ENCODE results near the gene KATNB1. TPM values are rescaled to one million over a fixed set of nuclear protein-coding genes. Genes with fewer than 3 reads are reported as not detected.

KATNB1 gene
- total and polyA plus RNA-seq, 4 experiments from 2014 or later: 23.6 to 26.1 (median 25.5) TPM

DNA sequence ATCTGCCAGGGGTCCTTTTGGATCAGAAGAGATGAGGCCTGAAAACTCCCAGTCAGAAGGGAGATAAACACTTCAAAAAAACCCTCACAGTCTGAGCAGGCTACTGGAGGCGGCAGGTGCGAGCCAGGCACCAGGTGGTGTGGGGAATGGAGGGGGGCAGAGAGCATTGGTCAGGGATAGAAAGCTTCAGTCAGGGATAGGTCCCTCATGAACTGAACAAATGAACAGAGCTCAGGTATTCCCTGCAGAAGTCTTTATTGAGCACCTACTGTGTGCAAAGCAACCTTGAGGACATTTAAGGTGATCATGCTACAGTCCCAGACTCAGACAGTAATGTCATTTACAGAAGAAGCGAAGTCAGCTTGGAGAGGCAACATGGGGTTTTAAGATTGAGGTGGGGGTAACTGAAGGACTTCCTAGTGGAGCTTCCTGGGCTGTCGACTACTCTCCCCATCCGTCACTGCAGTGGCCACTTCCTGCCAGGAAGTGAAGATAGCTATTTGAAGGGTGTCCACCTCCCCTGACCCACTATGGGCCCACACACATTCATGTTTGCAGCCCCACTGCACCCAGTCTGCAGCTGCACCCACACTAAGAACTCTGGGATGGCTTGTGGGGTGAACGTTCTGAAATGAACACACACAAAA lies 63.5 kb downstream of the KATNB1 start:
- ChIA-PET POLR2A (ENCODE audit: partially characterized antibody) (interaction anchor here (1.4 to 2.1 kb wide), 2 partner anchors 11 to 63 kb away, joined by 4 to 10 read pairs; no protein-coding TSS in a partner anchor), CTCF (ENCODE audit: partially characterized antibody) (interaction anchor here (1.0 to 1.9 kb wide), 4 partner anchors 9 to 100 kb away, joined by 3 to 6 read pairs (median 4); no protein-coding TSS in a partner anchor)
- intact Hi-C loops (cut with micrococcal nuclease): loop anchor here (5.0 kb wide), 1 partner anchor 203 kb away; the partner anchor contains the start of genes USB1 and ZNF319
- Histone ChIP-seq H3K27me3 (ENCODE audit: insufficient read depth, low read length) (no peaks in the 10 kb centered on the region), H3K36me3 (ENCODE audit: insufficient read depth, low read length) (no peaks in the 10 kb centered on the region), H3K9me3 (ENCODE audit: control insufficient read depth in 1 of 2, low read length in 2 of 2) (no peaks in the 10 kb centered on the region), H3K27ac (ENCODE audit: low read depth, low read length) (no peak overlapping the region), H3K4me3 (ENCODE audit: low read length in 2 of 2) (no peak overlapping the region), H3K4me1 (ENCODE audit: insufficient read depth, low read length) (peaks cover 34% of the 10 kb centered on the region)
- Mint-ChIP-seq H3K27me3 (peaks cover 5 to 6% of the 10 kb centered on the region in 2 donors), H3K9me3 (no peaks in the 10 kb centered on the region), H3K27ac (peak overlapping the region in 3 of 7 donors; percentile 10 to 82 (median 79)), H3K36me3 (no peaks in the 10 kb centered on the region), H3K4me3 (peak overlapping the region in 2 of 8 donors; percentile 34 to 61), H3K4me1 (peaks cover 22 to 42% (median 26%) of the 10 kb centered on the region in 4 donors)
- no peak for DNase-seq

DNA sequence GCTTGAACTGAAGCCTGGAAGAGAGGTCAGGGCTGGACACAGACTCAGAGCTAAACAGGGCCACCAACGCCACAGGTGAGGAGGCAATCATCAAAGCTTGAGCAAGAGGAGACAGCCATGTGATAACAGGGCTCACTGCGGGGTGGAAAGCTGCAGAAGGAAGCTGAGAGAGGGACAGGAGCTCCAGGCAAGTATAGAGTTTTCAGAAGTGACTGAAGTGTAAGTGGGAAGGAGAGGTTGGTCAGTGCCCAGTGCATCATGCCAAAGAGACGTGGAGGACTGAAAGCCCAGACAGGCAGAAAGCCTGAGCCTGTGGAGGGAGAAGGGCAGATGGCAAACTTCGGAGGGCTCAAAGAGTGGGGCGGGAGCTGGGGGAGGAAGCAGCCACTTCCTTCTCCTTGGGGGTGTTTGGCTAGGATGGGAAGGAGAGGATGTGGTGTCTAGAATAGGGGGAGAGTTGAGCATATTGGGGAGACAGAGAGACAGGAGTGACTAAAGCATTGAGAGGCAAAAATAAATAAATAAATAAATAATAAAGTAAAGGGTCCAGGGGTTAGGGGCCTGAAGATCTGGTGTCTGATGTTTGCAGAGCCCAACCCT lies 64.1 kb downstream of the KATNB1 start:
- CTCF ChIA-PET (ENCODE audit: partially characterized antibody): interaction anchor here (0.7 to 1.9 kb wide), 4 partner anchors 9 to 99 kb away, joined by 3 to 6 read pairs (median 4); no protein-coding TSS in a partner anchor
- H3K4me3 Mint-ChIP-seq: peak overlapping the region in 4 of 8 donors; percentile 12 to 61 (median 34)
- POLR2A ChIA-PET (ENCODE audit: partially characterized antibody): interaction anchor here (1.4 to 2.1 kb wide), 2 partner anchors 10 to 63 kb away, joined by 4 to 10 read pairs; no protein-coding TSS in a partner anchor
- Histone ChIP-seq H3K27ac (ENCODE audit: low read depth, low read length) (no peak overlapping the region), H3K36me3 (ENCODE audit: insufficient read depth, low read length) (no peaks in the 10 kb centered on the region), H3K4me3 (ENCODE audit: low read length in 2 of 2) (no peak overlapping the region), H3K27me3 (ENCODE audit: insufficient read depth, low read length) (no peaks in the 10 kb centered on the region), H3K4me1 (ENCODE audit: insufficient read depth, low read length) (peaks cover 34% of the 10 kb centered on the region), H3K9me3 (ENCODE audit: control insufficient read depth in 1 of 2, low read length in 2 of 2) (no peaks in the 10 kb centered on the region)
- H3K4me1 Mint-ChIP-seq: peaks cover 22 to 42% (median 26%) of the 10 kb centered on the region in 4 donors
- intact Hi-C loops (cut with micrococcal nuclease): loop anchor here (5.0 kb wide), 1 partner anchor 203 kb away; the partner anchor contains the start of genes USB1 and ZNF319
- H3K9me3 Mint-ChIP-seq: no peaks in the 10 kb centered on the region
- H3K27me3 Mint-ChIP-seq: peaks cover 5 to 6% of the 10 kb centered on the region in 2 donors
- no peaks in the 10 kb centered on the region for H3K36me3 Mint-ChIP-seq
- peak overlapping the region in 5 of 7 donors; percentile 10 to 88 (median 48) for H3K27ac Mint-ChIP-seq
- DNase-seq: no peak

DNA sequence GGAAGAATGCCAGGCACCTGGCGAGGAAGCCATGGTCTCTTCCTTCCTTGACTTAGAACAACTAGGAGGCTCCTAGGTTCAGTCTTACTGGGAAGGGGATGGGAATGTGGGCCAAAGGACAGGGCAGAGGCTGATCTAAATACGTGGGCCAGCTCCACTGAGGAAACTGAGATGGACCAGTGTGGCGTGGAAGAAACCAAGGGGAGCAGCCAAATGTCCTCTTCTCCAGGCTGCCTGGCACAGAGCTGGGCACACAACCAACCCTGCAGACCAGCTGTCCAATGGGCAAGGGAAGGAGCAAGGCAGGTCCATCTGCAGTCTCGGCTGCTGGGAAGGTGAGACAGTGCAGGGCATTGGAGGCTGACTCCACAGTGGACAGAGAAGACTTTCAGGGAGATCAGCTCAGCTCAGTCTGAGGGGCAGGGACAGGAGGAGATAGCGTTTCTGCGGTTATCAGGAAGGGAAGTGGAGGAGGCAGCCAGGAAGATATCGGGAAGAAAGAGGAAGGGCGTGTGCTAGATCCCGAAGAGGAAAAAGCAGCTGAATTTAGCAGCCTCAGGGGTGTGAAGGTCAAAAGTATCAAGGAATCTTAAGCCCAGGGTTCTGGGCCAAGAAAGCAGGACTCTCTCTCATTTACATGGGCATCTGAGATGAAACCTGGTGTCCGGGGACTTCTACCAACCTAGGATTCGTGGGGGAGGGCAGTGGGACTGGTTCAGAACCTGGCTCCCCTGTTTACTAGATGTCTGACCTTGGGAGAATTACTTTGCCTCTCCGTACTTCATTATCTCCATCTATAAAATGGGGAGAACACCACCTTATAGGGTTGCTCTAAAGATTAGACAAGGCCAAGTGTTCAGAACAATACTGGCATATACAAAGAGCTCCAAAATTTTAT lies 64.9 kb downstream of the KATNB1 start:
- Histone ChIP-seq H3K4me3 (ENCODE audit: low read length in 2 of 2) (no peak overlapping the region), H3K27me3 (ENCODE audit: insufficient read depth, low read length) (no peaks in the 10 kb centered on the region), H3K36me3 (ENCODE audit: insufficient read depth, low read length) (no peaks in the 10 kb centered on the region), H3K27ac (ENCODE audit: low read depth, low read length) (no peak overlapping the region), H3K9me3 (ENCODE audit: control insufficient read depth in 1 of 2, low read length in 2 of 2) (no peaks in the 10 kb centered on the region), H3K4me1 (ENCODE audit: insufficient read depth, low read length) (peaks cover 34% of the 10 kb centered on the region)
- Mint-ChIP-seq H3K27me3 (peaks cover 5 to 6% of the 10 kb centered on the region in 2 donors), H3K36me3 (no peaks in the 10 kb centered on the region), H3K9me3 (no peaks in the 10 kb centered on the region), H3K4me1 (peaks cover 22 to 42% (median 26%) of the 10 kb centered on the region in 4 donors), H3K27ac (peak overlapping the region in 6 of 7 donors; percentile 18 to 62 (median 38)), H3K4me3 (peak overlapping the region in 6 of 8 donors; percentile 2 to 55 (median 21))
- intact Hi-C loops (cut with micrococcal nuclease): no loop called here
- CTCF ChIA-PET (ENCODE audit: partially characterized antibody): interaction anchor here (0.7 to 1.9 kb wide), 5 partner anchors 8 to 63 kb away, joined by 3 to 6 read pairs (median 3); no protein-coding TSS in a partner anchor
- POLR2A ChIA-PET (ENCODE audit: partially characterized antibody): interaction anchor here (1.4 to 2.1 kb wide), 2 partner anchors 10 to 64 kb away, joined by 4 to 10 read pairs; no protein-coding TSS in a partner anchor
- no peak for DNase-seq

DNA sequence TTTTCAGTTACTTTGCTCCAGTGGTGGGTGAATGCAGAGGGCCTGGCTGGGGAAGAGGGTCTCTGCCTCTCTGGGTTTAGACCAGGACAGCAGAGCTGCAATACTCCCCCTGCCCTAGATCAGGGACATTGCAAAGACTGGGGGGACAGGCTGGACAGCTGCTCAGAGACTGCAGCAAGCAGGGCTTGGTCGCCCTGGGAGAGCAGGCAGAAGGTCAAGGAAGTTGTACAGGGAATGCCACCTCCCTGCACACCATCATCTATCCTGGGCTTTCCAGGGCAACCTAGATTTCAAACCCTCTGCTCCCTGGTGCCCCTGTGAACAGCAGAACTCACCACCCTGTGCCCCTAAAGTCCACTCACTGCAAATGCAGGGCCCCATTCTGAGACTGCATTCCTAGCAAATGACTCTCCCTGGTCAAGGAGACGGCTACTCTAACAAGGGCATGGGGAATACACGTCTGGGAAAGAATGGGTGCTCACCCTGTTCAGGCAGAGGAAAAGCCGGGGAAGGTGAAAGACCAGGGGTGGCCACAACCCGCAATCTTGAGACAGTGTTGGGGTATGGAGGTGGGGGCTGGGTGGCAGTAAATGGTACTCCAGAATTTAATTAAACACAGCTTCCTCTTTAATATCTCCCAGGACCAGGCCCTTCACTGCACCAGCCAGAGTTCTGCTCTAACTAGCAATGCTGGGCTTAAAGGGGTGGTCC lies 65.7 kb downstream of the KATNB1 start:
- no peak overlapping the region for H3K27ac ChIP-seq (ENCODE audit: low read depth, low read length)
- H3K4me1 Mint-ChIP-seq: peaks cover 22 to 42% (median 26%) of the 10 kb centered on the region in 4 donors
- H3K27me3 ChIP-seq (ENCODE audit: insufficient read depth, low read length): no peaks in the 10 kb centered on the region
- peak overlapping the region in 4 of 7 donors; percentile 18 to 53 (median 26) for H3K27ac Mint-ChIP-seq
- H3K36me3 ChIP-seq (ENCODE audit: insufficient read depth, low read length): no peaks in the 10 kb centered on the region
- H3K9me3 Mint-ChIP-seq: no peaks in the 10 kb centered on the region
- H3K4me3 ChIP-seq (ENCODE audit: low read length in 2 of 2): no peak overlapping the region
- H3K36me3 Mint-ChIP-seq: no peaks in the 10 kb centered on the region
- peaks cover 5 to 8% of the 10 kb centered on the region in 2 donors for H3K27me3 Mint-ChIP-seq
- H3K4me1 ChIP-seq (ENCODE audit: insufficient read depth, low read length): peaks cover 34% of the 10 kb centered on the region
- ChIA-PET POLR2A (ENCODE audit: partially characterized antibody) (interaction anchor here (1.3 to 2.1 kb wide), 2 partner anchors 9 kb away, joined by 6 to 10 read pairs; no protein-coding TSS in a partner anchor), CTCF (ENCODE audit: partially characterized antibody) (interaction anchor here (1.0 to 1.1 kb wide), 2 partner anchors 9 to 44 kb away, joined by 3 read pairs; no protein-coding TSS in a partner anchor)
- peak overlapping the region in 7 of 8 donors; percentile 33 to 52 (median 44) for H3K4me3 Mint-ChIP-seq
- DNase-seq: no peak
- intact Hi-C loops (cut with micrococcal nuclease): no loop called here
- no peaks in the 10 kb centered on the region for H3K9me3 ChIP-seq (ENCODE audit: control insufficient read depth in 1 of 2, low read length in 2 of 2)

DNA sequence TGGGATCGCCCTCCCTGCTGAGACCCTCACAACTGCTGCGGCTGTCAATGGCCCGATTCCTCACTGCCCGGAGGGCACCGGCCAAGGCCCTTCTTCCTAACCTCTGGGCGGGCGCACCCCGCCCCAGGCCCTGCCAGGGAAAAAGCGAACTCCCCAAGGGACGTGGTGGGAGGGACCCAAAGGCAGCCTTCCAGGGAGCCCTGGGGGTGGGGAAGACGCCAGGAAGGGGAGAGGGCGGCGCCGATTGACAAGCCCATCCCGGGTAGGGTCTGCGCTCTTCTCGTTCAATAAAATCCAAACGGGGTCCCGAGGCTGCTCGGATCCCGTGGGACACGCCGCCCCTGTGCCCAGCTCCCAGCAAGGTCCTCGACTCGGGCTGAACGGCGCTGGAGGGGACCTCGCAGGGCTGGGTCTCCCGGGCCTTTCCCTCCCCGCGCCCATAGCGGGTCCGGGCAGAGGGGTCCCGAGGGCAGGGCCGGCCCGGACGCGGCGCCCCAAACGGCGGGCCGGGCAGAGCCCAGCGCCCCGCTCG lies 66.3 kb downstream of the KATNB1 start:
- no peaks in the 10 kb centered on the region for H3K9me3 Mint-ChIP-seq
- POLR2A ChIA-PET (ENCODE audit: partially characterized antibody): interaction anchor here (1.3 kb wide), 1 partner anchor 8 kb away, joined by 6 read pairs; no protein-coding TSS in a partner anchor
- intact Hi-C loops (cut with micrococcal nuclease): no loop called here
- H3K27me3 Mint-ChIP-seq: peaks cover 7 to 12% of the 10 kb centered on the region in 2 donors
- CTCF ChIA-PET (ENCODE audit: partially characterized antibody): no interaction called here
- Histone ChIP-seq H3K4me3 (ENCODE audit: low read length in 2 of 2) (no peak overlapping the region), H3K27me3 (ENCODE audit: insufficient read depth, low read length) (no peaks in the 10 kb centered on the region), H3K4me1 (ENCODE audit: insufficient read depth, low read length) (peaks cover 34% of the 10 kb centered on the region), H3K36me3 (ENCODE audit: insufficient read depth, low read length) (no peaks in the 10 kb centered on the region), H3K9me3 (ENCODE audit: control insufficient read depth in 1 of 2, low read length in 2 of 2) (no peaks in the 10 kb centered on the region), H3K27ac (ENCODE audit: low read depth, low read length) (no peak overlapping the region)
- DNase-seq: no peak
- H3K36me3 Mint-ChIP-seq: no peaks in the 10 kb centered on the region
- H3K4me3 Mint-ChIP-seq: peak overlapping the region in 3 of 8 donors; percentile 33 to 52 (median 49)
- peaks cover 22 to 36% (median 26%) of the 10 kb centered on the region in 4 donors for H3K4me1 Mint-ChIP-seq
- H3K27ac Mint-ChIP-seq: peak overlapping the region in 1 of 7 donors; percentile 22
